ENCODE data around the gene KRTAP3-2.

- TF ChIP-seq, protein P1, sequence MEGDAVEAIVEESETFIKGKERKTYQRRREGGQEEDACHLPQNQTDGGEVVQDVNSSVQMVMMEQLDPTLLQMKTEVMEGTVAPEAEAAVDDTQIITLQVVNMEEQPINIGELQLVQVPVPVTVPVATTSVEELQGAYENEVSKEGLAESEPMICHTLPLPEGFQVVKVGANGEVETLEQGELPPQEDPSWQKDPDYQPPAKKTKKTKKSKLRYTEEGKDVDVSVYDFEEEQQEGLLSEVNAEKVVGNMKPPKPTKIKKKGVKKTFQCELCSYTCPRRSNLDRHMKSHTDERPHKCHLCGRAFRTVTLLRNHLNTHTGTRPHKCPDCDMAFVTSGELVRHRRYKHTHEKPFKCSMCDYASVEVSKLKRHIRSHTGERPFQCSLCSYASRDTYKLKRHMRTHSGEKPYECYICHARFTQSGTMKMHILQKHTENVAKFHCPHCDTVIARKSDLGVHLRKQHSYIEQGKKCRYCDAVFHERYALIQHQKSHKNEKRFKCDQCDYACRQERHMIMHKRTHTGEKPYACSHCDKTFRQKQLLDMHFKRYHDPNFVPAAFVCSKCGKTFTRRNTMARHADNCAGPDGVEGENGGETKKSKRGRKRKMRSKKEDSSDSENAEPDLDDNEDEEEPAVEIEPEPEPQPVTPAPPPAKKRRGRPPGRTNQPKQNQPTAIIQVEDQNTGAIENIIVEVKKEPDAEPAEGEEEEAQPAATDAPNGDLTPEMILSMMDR (IDR thresholded peaks at IDR 0.05 in 4 of 5, conservative IDR thresholded peaks at IDR 0.05 in 1 of 5) = no peak
- no peak for TF ChIP-seq POLR2A (IDR thresholded peaks at IDR 0.05)
Measured at GRCh38 chr17:41029633-41030245, 30.0 kb upstream of the KRTAP3-2 start, which contains the start of gene KRTAP1-4.
